Mammary epithelial cell (primary cell): ENCODE results near the gene GGA1.

Experiments used
- EZH2 ChIP-seq: IDR thresholded peaks from 2 replicates; pipeline ENCODE4 v1.6.1; 2012; ENCODE audit warnings: low read length, inconsistent platforms, borderline replicate concordance
- TF ChIP-seq, protein P1 (sequence below), 2 donors: IDR thresholded peaks in 1 of 2; conservative IDR thresholded peaks in 1 of 2; 2 replicates each; pipeline ENCODE4 v1.5.1; 2011 to 2012; ENCODE audit warnings: inconsistent platforms in 2 of 2, low read length in 2 of 2, mild to moderate bottlenecking in 2 of 2, control low read depth in 1 of 2, low read depth in 1 of 2; ENCODE audit not compliant: insufficient read depth in 1 of 2; ENCODE audit errors: extremely low read depth in 1 of 2

DNA sequence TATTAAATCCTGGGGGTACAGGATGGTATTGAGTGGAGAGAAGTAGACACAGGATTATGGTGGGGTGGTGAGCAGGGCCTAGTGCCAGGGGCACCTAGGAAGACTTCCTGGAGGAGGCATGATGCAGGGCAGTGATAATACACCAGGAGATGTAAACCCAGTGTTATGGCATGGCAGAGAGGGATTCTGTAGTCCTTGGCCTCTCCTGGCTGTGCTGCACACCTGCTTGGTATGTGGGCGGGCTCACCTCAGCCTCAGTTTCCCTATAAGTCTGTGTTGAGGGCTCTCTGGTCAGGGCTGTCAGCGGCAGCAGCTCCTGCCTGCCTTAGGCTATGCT is 52.0 kb downstream of the GGA1 start:
- TF ChIP-seq, protein P1, sequence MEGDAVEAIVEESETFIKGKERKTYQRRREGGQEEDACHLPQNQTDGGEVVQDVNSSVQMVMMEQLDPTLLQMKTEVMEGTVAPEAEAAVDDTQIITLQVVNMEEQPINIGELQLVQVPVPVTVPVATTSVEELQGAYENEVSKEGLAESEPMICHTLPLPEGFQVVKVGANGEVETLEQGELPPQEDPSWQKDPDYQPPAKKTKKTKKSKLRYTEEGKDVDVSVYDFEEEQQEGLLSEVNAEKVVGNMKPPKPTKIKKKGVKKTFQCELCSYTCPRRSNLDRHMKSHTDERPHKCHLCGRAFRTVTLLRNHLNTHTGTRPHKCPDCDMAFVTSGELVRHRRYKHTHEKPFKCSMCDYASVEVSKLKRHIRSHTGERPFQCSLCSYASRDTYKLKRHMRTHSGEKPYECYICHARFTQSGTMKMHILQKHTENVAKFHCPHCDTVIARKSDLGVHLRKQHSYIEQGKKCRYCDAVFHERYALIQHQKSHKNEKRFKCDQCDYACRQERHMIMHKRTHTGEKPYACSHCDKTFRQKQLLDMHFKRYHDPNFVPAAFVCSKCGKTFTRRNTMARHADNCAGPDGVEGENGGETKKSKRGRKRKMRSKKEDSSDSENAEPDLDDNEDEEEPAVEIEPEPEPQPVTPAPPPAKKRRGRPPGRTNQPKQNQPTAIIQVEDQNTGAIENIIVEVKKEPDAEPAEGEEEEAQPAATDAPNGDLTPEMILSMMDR (conservative IDR thresholded peaks at IDR 0.05 in 1 of 2, IDR thresholded peaks at IDR 0.05 in 1 of 2; ENCODE audit: extremely low read depth in 1 of 2, insufficient read depth in 1 of 2, low read depth in 1 of 2, low read length in 2 of 2) = no peak
- no peak for TF ChIP-seq EZH2
